ENCODE measurements around the gene BAZ2B.

The BAZ2B gene

DNA sequence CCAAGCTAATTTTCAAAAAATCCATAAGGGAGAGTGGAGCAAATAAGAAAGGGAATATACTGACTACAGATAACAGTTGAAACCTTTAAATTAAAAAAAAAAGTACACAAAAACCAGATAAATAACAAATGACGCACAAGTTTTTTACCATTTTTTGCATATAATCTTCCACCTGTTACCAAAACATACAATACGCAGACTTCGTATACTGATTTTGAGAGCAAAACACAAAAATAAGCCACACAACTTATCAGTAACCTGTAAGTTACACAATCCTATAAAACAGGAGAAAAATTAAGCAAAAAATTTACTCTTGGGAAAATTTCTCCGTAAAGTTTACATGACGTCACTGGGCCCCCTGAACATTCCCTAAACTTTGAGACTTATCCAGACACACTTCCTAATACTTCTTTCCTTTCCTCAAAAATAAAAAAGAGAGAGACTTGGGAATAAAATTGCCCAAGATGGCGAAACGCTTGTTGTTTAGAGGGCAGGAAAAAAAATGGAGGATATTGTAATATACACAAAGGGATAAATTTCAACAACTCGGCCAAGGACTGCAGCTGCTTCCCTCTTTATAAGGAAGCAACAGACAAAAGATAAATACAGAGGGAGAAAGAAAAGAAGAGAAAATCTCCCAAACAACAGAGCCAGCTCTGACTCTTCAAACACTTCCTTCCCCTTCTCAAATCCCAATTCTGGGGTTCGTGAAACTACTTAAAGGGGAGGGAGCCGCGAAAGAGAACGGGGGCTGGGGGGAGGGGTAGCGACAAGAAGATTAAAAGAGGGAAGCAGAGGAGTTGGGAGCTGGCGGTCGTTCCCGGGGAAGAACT lies 1.6 kb downstream of the BAZ2B start:
- DNase-seq: peak; percentile 9

- no peak for DNase-seq
Measured at GRCh38 chr2:159613651-159614285, 2.6 kb downstream of the BAZ2B start.

- DNase-seq: no peak
Measured at GRCh38 chr2:159613091-159613490, 3.3 kb downstream of the BAZ2B start.

DNA sequence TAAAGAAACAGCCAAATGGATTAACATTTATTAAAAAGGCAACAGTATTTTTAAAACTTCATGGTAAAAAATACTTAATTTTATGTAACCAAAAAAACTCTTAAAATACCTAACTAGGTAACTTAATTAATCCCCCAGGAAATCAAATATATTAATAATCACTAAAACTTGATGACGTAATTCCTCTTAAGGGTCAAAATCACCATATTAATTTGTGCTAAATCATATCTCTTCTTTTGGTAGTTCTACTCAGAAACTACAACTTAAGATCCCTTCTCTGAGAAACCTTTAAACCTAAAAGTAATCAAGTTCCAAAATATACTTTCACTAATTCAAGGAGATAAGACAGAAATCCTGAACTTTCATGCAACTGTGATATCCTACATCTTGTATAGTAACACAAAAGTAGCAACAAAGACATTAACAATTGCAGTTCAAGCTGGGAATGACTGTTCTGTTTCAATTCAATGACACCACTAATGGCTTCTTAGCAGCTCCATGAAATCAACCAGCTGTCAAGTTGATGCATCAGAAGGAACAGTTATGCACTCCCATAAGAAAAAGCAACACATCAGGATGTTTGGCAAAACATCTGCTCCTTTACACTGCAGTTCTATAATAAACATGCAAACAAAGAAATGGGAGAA lies 4.0 kb downstream of the BAZ2B start:
- no peak for DNase-seq

DNA sequence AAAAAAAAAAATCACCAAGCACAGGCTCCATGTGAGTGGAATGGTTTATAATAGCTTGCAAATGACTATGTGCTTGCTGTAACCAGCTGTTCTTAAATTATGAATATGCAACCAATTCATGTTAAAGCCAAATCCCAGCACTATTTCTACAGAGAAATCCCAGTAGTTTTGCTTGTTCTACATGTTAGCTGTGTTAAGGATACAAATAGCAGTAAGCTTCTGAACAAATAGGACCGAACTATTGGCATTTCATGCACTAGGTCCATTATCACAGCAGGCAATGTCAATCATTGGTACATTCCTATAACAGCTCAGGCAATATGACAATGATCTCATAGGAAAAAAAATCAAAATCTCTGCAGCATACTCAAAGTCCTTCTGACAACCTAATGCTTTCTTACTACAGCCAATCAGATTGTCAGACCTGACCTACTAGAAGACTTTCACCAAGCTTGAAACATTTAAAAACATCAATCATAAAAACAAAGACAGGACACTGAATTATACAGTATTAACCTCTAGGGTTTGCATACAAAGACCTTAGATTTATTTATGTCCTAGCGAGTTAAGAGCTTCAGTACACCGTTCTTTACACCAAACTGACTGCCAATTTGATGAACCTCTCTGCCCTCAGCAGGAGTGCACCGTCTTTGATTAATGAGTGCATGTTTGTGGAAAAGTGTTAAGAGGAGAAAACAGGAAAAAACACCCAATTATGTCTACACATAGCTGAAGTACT lies 6.4 kb downstream of the BAZ2B start:
- no peak for DNase-seq

DNA sequence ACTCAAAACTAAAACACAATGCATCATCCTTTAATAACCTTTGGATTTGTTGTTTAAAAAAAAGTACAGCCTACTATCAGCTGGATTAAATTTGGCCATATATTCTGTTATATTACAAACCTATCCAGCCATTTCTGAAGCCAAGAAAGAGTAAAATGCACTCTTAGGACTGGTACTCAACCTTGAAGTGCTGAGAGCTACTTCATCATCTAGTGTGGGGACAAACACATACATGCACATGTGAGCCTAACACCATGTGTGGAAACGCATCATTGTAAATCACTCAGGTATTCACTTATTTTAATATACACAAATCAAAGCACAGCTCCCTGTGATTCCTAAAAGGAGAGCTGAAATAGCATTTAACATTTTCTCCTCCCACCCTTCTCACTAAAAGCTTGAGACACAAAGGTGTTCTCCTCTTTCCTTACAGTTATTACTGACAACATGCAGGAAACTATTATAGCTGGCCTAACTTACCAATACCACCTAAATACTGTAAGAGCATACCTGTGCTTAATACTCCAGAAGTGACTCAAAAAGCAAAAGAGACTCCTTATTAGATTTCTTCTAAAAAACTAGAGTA lies 7.5 kb downstream of the BAZ2B start:
- no peak for DNase-seq

DNA sequence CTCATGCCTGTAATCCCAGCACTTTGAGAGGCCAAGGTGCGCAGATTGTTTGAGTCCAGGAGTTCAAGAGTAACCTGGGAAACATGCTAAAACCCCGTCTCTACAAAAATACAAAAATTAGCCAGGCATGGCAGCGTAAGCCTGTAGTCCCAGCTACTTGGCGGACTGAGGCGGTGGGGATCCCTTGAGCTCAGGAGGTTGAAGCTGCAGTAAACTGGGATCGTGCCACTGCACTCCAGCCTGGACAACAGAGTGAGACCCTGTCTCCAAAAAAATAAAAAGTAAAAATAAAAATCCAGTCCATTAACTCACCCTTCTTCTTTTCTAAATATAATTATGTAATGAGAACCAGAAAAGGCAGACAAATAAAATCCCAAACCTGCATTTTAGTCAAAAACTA lies 8.2 kb downstream of the BAZ2B start:
- DNase-seq: no peak

DNA sequence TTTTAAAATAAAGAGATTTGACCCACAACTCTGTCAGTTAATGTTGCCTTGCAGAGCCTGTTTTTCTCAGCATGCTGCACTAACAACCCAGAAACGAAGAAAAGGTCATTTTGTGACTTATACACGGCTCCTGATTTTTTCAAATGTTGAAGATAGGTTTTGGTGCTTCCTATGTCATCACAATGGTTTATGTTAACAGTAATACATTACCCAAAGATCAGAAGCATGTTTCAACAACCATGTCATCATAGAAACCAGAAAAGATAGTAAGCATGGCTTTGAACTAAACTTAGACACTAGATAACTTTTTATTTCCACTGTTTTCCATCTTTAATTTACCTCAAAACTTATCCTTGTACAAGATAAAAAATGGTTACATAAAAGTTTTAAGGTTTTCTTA lies 10.1 kb downstream of the BAZ2B start:
- no peak for DNase-seq

DNA sequence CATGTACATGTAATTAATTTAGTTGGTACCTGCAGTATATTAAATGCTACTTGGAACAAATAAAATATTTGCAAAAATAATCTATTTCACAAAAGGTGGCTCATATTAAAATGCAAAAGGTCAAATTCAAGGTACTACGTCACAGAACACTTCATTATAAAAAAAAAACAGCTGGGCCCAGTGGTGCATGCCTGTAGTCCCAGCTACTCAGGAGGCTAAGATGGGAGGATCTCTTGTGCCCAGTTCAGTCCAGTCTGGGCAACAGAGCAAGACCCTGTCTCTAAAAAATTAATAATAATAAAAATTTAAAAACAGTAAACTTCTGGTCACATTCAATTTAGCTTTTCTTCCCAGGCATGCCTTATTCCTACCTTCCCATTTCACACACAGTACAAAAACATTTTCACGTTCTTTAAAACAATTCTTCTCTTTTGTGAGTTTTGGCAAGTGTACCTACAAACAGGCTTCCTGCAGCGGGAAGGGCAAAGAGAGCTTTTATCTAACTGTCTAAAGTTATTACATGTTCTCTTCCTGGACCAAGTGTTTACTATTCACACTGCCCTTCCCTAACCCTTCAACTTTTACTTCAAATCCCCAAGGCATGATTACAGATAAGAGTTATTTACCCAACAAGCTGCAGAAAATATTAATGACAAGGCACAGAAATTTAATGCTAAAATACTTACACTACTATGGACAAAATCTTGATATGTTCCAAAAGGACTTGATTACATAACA lies 10.7 kb downstream of the BAZ2B start:
- DNase-seq: no peak

DNA sequence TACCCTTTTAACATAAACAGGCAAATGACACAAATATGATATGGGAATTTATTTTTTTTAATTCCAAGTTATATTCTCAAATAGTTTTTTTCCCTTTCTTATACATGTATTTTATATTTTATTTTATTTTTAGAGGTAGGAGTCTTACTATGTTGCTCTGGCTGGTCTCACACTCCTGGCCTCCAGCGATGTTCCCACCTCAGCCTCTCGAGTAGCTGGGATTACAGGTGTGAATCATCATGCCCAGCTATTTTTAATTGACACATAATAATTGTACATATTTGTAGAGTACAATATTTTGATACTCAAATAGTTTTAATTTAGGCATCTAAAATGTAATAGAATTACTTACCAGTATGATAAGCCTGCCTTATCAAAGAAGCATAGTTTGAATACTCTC lies 12.2 kb downstream of the BAZ2B start:
- DNase-seq: no peak

DNA sequence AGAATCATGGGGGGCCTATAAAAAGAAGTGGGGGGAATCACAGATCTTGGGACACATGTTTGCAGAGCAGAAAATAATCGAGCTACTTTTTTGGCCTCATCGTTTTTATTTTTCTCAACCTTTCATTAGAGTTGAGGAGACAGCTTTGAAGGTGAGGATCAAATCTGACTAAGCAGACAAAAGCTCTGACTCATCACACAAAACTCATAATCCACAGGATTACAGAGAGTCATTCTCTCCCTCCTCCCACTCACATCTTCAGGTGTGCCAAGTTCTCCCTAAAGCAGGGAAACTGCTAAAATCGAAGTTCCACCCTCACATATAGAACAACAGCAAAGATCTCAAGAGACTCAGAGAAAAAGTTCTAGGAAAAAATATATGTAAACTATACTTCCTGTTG lies 15.6 kb downstream of the BAZ2B start:
- DNase-seq: no peak

GRCh38 chr2:159595410-159596046 lies 20.8 kb downstream of the BAZ2B start:
- no peak for DNase-seq

- no peak for DNase-seq
Measured at GRCh38 chr2:159592441-159592840, 23.9 kb downstream of the BAZ2B start.

DNA sequence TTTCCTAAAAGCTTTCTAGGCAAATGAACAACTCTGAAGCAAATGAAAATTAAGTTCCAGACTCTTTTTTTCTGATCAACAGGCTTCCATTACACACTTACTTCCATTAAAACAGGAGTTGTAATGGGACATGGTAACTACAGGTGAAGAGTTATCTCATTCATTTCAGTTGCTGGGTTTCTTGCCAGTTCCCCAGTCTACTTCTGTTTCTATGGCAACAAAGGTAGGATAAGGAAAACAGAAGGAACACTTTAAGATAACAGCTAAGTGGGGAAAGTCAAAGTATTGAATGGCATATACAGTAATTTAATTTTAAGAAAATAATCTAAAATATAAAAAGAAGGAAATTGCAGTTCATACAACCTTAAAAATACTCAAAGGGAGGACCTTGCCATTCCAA lies 25.1 kb downstream of the BAZ2B start:
- DNase-seq: no peak

GRCh38 chr2:159589286-159589685 lies 27.1 kb downstream of the BAZ2B start:
- no peak for DNase-seq

DNA sequence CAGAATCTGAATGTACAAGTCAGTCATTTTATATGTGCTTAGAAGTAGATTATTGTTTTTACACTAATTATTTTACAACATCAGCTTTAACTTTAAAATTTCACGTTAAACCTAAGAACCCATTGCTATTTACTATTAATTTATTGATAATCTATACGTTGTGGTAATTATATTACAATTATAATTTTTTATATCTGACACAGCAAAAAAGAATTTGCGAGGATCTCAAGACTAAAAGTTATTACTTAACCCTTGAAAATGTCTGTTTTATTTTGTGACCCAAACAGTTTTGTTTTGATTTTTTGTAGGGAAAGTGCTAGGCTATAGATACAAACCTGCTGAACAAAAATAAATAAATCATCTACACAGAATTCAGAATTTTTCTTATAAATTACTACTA lies 30.3 kb downstream of the BAZ2B start:
- no peak for DNase-seq

- no peak for DNase-seq
Measured at GRCh38 chr2:159585622-159586021, 30.7 kb downstream of the BAZ2B start.

DNA sequence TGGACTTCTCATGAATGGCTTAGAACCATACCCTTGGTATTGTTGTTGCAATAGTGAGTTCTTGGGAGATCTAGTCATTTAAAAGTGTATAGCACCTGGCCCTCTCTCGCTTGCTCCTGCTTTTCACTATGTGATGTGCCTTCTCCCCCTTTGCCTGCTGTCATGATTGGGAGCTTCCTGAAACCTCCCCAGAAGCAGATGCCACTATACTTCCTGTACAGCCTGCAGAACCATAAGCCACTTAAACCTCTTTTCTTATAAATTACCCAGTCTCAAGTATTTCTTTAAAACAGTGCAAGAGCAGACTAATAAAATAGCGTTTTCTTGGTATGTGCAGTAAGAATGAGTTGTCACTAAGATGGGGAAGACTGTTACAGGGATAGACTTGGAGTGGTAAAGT lies 31.6 kb downstream of the BAZ2B start:
- DNase-seq: no peak

GRCh38 chr2:159573846-159574606 lies 42.3 kb downstream of the BAZ2B start:
- DNase-seq: no peak

DNA sequence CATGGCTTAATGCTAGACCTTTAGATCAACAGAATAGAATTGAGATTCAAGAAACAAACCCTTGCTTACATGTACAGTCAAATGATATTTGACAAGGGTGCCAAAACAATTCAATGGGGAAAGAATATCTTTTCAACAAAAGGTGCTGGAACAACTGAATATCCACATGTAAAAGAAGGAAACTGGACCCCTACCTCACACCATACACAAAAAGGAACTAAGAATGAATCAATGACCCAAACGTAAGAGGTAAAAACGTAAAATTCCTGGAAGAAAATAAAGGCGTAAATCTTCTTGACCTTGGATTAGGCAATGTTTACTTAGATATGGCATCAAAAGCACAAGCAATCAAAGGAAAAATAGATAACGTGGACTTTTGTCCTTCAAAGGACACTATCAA lies 43.1 kb downstream of the BAZ2B start:
- DNase-seq: no peak

DNA sequence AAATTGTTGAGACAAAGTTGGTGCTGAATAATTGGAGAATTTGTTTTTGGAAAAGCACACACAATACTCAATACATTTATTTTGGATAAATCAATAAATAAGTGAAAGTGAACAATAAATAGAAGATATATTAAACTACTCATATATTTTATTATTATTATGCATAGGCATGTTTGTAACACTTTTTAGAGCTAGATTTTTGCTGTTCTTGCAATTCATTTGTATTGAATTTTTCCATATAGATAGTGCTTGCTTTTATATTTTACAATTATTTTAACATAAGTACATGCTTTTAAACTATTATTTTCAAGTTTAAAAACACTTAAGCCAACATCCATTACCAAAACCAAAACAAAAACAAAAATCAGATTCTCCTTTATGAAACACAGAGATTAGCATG lies 43.9 kb downstream of the BAZ2B start:
- no peak for DNase-seq

Data from NCI-H1048 (cell line).